RWPE1 (cell line): Measurements from ENCODE around the gene NR3C2.
"Not testable (repeated sequence)": the region's sequence is repeated elsewhere in the genome, so short reads cannot be mapped to it uniquely, and the experiment has no call there.

Source experiments
- CTCF ChIA-PET: fragments of 350-600 bp; sonication (Branson Sonifier 250); formaldehyde crosslinking; extraction: SDS; loops from one replicate; lab custom pipeline; 2021; lab: Yijun Ruan, JAX
- POLR2A ChIA-PET: fragments of 400-600 bp; formaldehyde crosslinking; extraction: SDS; loops from one replicate; lab custom pipeline; 2020; ENCODE audit warnings: antibody characterized with exemption; ENCODE audit not compliant: low non-redundant PET; lab: Yijun Ruan, JAX
- DNase-seq: peaks from one replicate; pipeline ENCODE4 v3.0.0; 2012; ENCODE audit warnings: low spot score
- H3K27ac ChIP-seq: fragments of 450-650 bp; 2 replicates; pipeline ENCODE4 v1.5.1; 2017
- TF ChIP-seq, protein P1 (sequence below): fragments of 450-650 bp; conservative IDR thresholded peaks from 2 replicates; pipeline ENCODE4 v1.5.1; 2017; ENCODE audit warnings: low read depth, mild to moderate bottlenecking

Gene NR3C2

DNA sequence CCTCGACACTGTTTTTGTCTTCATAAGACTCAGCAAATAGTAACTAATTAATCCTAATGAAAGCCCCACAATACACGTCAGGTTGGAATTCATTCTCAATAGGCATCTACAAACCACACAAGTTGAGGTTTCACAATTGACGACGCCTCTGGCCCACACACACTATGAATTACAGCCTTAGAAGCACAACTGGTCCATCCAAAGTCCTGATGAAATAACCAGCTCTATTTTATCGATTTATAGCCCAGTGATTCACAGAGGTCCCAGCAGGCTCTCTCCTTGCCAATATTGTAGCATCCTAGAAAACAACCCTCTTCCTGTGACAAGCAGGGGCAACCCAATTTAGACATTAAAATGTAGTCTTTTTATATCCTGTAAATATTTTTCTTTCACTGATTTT is 112.1 kb downstream of the NR3C2 start:
- ChIA-PET POLR2A (no interaction called here), CTCF (no interaction called here)
- no peak for DNase-seq
- TF ChIP-seq, protein P1, sequence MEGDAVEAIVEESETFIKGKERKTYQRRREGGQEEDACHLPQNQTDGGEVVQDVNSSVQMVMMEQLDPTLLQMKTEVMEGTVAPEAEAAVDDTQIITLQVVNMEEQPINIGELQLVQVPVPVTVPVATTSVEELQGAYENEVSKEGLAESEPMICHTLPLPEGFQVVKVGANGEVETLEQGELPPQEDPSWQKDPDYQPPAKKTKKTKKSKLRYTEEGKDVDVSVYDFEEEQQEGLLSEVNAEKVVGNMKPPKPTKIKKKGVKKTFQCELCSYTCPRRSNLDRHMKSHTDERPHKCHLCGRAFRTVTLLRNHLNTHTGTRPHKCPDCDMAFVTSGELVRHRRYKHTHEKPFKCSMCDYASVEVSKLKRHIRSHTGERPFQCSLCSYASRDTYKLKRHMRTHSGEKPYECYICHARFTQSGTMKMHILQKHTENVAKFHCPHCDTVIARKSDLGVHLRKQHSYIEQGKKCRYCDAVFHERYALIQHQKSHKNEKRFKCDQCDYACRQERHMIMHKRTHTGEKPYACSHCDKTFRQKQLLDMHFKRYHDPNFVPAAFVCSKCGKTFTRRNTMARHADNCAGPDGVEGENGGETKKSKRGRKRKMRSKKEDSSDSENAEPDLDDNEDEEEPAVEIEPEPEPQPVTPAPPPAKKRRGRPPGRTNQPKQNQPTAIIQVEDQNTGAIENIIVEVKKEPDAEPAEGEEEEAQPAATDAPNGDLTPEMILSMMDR: no peak
- no peak overlapping the region for H3K27ac ChIP-seq

DNA sequence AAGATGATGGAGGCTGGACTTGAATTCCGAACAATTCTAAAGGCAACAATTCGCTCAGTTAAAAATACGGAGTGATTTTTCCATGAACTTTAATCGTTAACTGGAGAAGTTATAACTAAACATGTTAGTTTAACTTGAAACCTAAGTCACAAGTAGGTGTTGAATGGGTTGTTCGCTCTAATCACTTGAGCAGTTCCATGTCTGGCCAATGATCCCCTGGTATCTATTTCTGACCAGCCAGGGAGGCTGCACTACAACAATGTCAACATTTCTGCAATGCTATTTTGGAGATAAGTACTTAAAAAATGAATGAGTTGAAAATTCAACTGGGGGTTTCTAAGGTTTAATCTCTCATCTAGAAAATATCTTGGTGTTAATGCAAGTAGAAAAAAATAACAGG is 112.5 kb downstream of the NR3C2 start:
- ChIA-PET POLR2A (no interaction called here), CTCF (no interaction called here)
- DNase-seq: no peak
- TF ChIP-seq, protein P1: no peak
- H3K27ac ChIP-seq: no peak overlapping the region

DNA sequence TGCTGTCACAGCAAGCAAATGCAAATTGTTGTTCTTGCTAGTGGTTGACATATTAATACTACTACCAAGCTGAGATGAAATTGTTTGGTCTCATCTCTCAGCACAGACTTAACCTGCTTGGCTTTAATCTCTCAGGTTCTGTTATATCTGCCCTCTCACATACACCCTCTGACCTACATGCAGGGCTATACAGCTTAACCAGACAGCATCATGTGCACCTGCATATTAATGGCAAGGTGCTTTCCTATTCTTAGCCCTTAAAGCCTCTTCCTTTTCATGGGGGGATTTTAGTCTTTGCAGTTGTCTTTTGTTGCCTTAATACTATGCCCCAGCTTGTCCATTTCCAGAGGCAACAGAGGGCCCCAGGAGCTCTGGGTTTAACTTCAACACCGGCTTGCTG is 114.5 kb downstream of the NR3C2 start:
- no peak for DNase-seq
- TF ChIP-seq, protein P1: no peak
- POLR2A ChIA-PET: no interaction called here
- H3K27ac ChIP-seq: no peak overlapping the region
- CTCF ChIA-PET: interaction anchor here (0.6 kb wide), 1 partner anchor 942 kb away, joined by 4 read pairs; no protein-coding TSS in a partner anchor

DNA sequence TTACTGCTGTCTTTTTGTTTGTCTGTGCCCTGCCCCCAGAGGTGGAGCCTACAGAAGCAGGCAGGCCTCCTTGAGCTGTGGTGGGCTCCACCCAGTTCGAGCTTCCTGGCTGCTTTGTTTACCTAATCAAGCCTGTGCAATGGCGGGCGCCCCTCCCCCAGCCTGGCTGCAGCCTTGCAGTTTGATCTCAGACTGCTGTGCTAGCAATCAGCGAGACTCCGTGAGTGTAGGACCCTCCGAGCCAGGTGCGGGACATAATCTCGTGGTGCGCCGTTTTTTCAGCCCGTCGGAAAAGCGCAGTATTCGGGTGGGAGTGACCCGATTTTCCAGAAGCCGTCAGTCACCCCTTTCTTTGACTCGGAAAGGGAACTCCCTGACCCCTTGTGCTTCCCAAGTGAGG is 118.9 kb downstream of the NR3C2 start:
- POLR2A ChIA-PET, H3K27ac ChIP-seq, CTCF ChIA-PET, DNase-seq: not testable (repeated sequence)

DNA sequence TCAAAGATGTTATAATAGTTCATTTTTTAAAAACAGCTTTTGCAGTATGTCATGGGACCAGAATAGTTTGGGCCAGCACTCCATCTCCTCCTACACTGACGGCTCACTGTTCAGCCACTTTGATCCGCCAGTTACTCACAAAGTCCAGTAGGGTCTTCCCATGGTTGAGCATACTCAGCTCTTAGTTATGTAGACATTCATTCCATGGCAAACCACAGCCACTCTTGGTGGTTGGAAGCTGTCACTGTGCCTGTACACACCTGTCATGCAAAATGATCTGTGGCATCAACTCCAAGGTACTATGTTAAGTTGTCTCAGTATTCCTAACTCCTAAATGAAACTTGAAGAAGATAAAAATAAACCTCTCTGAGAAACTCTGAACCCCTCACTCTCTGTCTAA is 127.2 kb downstream of the NR3C2 start:
- H3K27ac ChIP-seq: no peak overlapping the region
- DNase-seq: no peak
- ChIA-PET CTCF (no interaction called here), POLR2A (no interaction called here)
- TF ChIP-seq, protein P1: no peak

DNA sequence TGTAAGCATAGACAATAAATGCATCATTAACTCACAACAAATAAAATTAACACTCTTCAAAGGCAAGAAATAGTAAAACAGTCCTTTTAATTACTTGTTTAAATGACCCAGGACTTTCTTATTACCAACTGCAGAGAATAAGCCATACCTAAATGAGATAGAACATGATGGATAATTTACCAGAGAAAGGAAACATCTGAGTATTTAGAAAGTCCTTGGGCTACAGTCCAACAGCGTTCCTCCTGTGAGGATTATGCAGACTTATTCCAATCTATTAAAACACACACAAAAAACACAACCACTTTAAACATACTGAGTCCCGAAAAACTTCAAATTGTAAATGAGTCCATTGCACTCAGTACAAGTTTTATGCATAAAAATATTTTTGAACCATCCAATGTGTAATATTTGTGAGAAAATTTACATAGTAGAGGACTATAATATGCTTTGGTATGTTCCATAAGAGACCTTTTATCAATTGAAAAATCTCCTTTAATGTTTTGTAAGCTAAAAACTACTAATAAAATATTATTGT is 129.2 kb downstream of the NR3C2 start:
- TF ChIP-seq, protein P1: no peak
- no peak overlapping the region for H3K27ac ChIP-seq
- POLR2A ChIA-PET: no interaction called here
- DNase-seq: no peak
- CTCF ChIA-PET: no interaction called here

DNA sequence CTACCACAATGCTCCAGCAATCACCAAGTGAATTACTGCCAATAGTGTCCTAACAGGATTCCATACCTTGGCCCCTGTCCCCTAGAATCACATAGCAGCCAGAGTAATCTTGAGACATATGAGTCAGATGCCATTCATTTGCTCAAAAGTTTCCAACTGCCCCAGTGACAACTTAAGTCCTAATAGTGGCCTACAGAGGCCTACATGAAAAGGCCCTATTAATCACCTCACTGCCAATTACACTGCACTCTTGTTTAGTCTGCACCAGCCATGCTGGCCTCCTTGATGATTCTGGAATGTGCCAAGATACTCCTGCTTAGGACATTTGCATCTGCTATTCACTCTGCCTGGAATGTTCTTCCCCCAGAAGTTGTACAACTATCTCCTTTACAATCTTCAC is 130.7 kb downstream of the NR3C2 start:
- CTCF ChIA-PET: no interaction called here

More for the DNA sequence above, 130.7 kb downstream of the NR3C2 start:
- no peak overlapping the region for H3K27ac ChIP-seq
- TF ChIP-seq, protein P1: no peak
- DNase-seq: no peak
- POLR2A ChIA-PET: no interaction called here
